GM23248 (cell line): ENCODE results near the gene INO80.

Source experiments
- EZH2 ChIP-seq: fragments of 200-600 bp; sonication (generic); IDR thresholded peaks from 2 replicates; pipeline ENCODE4 v1.6.1; 2018; ENCODE audit warnings: antibody characterized with exemption, mild to moderate bottlenecking; ENCODE audit not compliant: insufficient read depth, poor library complexity, severe bottlenecking
- EZH2phosphoT487 ChIP-seq: fragments of 200-600 bp; sonication (generic); IDR thresholded peaks from 2 replicates; pipeline ENCODE4 v1.6.1; 2018; ENCODE audit warnings: antibody characterized with exemption, moderate library complexity, mild to moderate bottlenecking, low read depth; ENCODE audit not compliant: insufficient read depth

- TF ChIP-seq EZH2, result no peak
- TF ChIP-seq EZH2phosphoT487, result no peak
These were observed 179.8 kb downstream of the INO80 start for GRCh38 chr15:40936234-40936708.
